Adrenal gland (tissue), 12 donors: ENCODE measurements around the gene RALGAPA1. TPM values are rescaled to one million over a fixed set of nuclear protein-coding genes. Genes with fewer than 3 reads are reported as not detected.
"Not testable (repeated sequence)": the region's sequence is repeated elsewhere in the genome, so short reads cannot be mapped to it uniquely, and the experiment has no call there.

Experiments
- DNase-seq, 7 donors: peaks; one replicate each; pipeline ENCODE4 v3.0.0-alpha.2; 2019 to 2020
- H3K27ac ChIP-seq, 5 donors: fragments of 200-600 bp; sonication (generic) in 4 of 5; 1 replicate in 3 of 5; 2 replicates in 2 of 5; pipeline versions ENCODE4 v1.5.1 to v1.8.0; 2016 to 2020; ENCODE audit warnings: mild to moderate bottlenecking in 1 of 5
- H3K27me3 ChIP-seq: fragments of 200-600 bp; 2 replicates; pipeline ENCODE4 v1.8.0; 2021
- H3K36me3 ChIP-seq, 2 donors: fragments of 200-600 bp; replicated peaks in 1 of 2; 1 replicate in 1 of 2; 2 replicates in 1 of 2; pipeline versions ENCODE4 v1.5.1 to v1.8.0; 2018 to 2022
- H3K4me1 ChIP-seq, 2 donors: fragments of 200-600 bp; replicated peaks in 1 of 2; 1 replicate in 1 of 2; 2 replicates in 1 of 2; pipeline versions ENCODE4 v1.5.1 to v1.8.0; 2018 to 2021
- H3K4me3 ChIP-seq, 4 donors: fragments of 200-600 bp; sonication (generic) in 3 of 4; one replicate each; pipeline ENCODE4 v1.5.1; 2016 to 2018
- H3K9me3 ChIP-seq, 3 donors: fragments of 200-600 bp; sonication (generic) in 1 of 3; replicated peaks in 1 of 3; 1 replicate in 2 of 3; 2 replicates in 1 of 3; pipeline versions ENCODE4 v1.5.1 to v1.8.0; 2016 to 2021
- CTCF ChIP-seq, 6 experiments: fragments of 450-650 bp in 4 of 6; fragments of 200-600 bp in 2 of 6; sonication (generic) in 1 of 6; IDR thresholded peaks; 1 replicate in 5 of 6; 2 replicates in 1 of 6; pipeline versions ENCODE4 v1.5.1 to v1.8.0; 2016 to 2021; ENCODE audit warnings: antibody characterized with exemption in 6 of 6, mild to moderate bottlenecking in 2 of 6, moderate library complexity in 1 of 6
- POLR2A ChIP-seq, 2 donors: fragments of 450-650 bp; IDR thresholded peaks; one replicate each; pipeline ENCODE4 v1.6.1; 2017; ENCODE audit warnings: antibody characterized with exemption in 2 of 2, mild to moderate bottlenecking in 2 of 2, moderate library complexity in 1 of 2
- WGBS, 4 donors: extraction: QIAGEN DNeasy Blood & Tissue Kit in 2 of 4; methylation state at CpG; one replicate each; pipeline versions ENCODE4 v1.1.5 to v1.1.7; 2013 to 2017; 5-methylcytosine and 5-hydroxymethylcytosine counted together
- intact Hi-C, 2 donors: fragments of 100-400 bp; cut with DNase I; formaldehyde crosslinking; loops; one replicate each; pipeline versions ENCODE4 v1.14.1 to v1.15.0; 2022 to 2023
- polyA plus RNA-seq, 3 donors: library from polyadenylated mRNA; stranded (reverse); fragments of 200-250 nt in 2 of 3; fragments of 350-450 nt in 1 of 3; fragmentation: Illumina TruSeq in 1 of 3; extraction: RNeasy Lipid Tissue Mini Kit (QIAGEN cat#74804) in 1 of 3; gene quantifications; one replicate each; pipeline ENCODE4 v1.2.3, GENCODE V29; 2013 to 2014
- total RNA-seq, 9 donors: library from RNA; depleted of rRNA in 4 of 9; stranded (reverse); fragments of >200 nt in 4 of 9; fragments of 120-200 nt in 1 of 9; fragmentation: NEBNext Ultra II Directional in 1 of 9; extraction: Animal tissue kit (Norgen Biotek cat#: 25700) in 1 of 9; gene quantifications; one replicate each; pipeline versions ENCODE4 v1.1.0 to v1.2.4, GENCODE V29; 2013 to 2023
- donor health status: healthy with polysubstance abuse.
- donor health status: Bipolar disorder and iron deficiency.
- donor health status: DM: yes; HTN: yes; CAD: no.
- donor health status: DM: no; HTN: no; CAD: no.
- donor health status: DM: no; HTN: no; CAD: no.
- donor health status: DM: yes; HTN: yes; CAD: no.

The RALGAPA1 gene
- total and polyA plus RNA-seq, 12 donors: 31.7 to 116 (median 64.8) TPM

DNA sequence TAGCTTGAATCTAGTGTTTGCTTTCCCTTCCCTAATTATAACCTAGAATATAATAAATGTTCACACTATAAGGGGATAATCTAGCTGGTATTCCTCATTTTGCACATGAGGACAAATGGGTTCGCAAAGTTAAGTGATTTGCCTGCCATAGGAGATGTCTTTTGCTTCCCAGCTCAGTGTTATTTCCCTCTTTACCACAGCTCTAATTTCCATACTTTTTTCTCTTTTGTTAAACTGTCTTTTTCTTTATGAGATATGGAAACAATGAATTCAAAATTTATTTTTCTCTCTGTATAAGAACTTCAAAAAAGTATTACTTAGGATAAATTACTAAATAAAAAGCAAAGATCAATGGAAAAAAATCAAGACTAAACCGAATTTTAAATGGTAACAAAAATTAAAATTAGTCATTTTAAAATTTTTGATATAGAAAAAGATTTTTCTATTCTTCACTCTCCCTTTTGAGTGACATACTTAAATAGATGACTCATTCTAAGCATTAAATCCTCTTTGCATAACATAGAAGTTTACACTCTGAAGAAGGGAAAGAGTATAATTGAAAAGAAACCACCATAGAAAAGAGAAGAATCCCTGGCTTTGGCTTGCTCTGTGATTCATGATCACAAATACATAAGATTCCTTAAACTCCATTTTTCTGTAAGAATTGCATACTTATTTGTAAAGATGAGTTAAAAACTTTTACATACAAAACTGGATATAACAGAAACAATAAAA, 177.9 kb downstream of the RALGAPA1 start:
- Histone ChIP-seq H3K4me3 (no peak overlapping the region), H3K27me3 (no peaks in the 10 kb centered on the region), H3K9me3 (peaks cover 0 to 4% (median 0%) of the 10 kb centered on the region in 3 donors), H3K27ac (no peak overlapping the region), H3K4me1 (no peaks in the 10 kb centered on the region), H3K36me3 (peaks cover 0 to 17% of the 10 kb centered on the region in 2 donors)
- intact Hi-C loops: no loop called here
- TF ChIP-seq POLR2A (IDR thresholded peaks at IDR 0.05) (no peak), CTCF (IDR thresholded peaks at IDR 0.05) (no peak)
- DNase-seq: no peak
- WGBS, 4 donors: 94 to 97% (median 96%) methylated on average over 2 of the region's 2 CpGs

DNA sequence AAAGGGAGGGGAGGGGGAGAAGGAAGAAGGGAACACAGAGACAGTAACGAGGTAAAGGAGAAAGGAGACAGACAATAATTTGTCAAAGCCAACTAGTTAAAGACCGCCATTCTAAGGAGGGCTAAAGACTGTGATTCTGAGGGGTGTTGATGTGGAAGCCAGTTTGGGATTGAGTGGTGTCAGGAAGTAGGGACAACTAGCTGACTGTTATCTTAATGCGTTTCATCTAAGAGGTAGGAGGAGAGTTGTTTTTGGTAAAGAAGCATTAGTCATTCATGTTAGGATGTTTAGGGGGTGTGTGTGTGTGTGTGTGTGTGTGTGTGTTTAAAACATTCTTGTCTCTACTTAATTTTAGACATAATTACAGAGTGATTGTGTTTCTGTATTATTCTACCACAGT, 180.1 kb downstream of the RALGAPA1 start:
- no peak overlapping the region for H3K4me3 ChIP-seq
- H3K36me3 ChIP-seq: peaks cover 0 to 13% of the 10 kb centered on the region in 2 donors
- intact Hi-C loops: no loop called here
- TF ChIP-seq POLR2A (IDR thresholded peaks at IDR 0.05): no peak
- TF ChIP-seq CTCF (IDR thresholded peaks at IDR 0.05): no peak
- no peaks in the 10 kb centered on the region for H3K27me3 ChIP-seq
- no peak for DNase-seq
- 88 to 90% (median 89%) methylated on average over 3 of the region's 3 CpGs for WGBS, 4 donors
- H3K9me3 ChIP-seq: peaks cover 0 to 4% (median 0%) of the 10 kb centered on the region in 3 donors
- no peaks in the 10 kb centered on the region for H3K4me1 ChIP-seq
- no peak overlapping the region for H3K27ac ChIP-seq

DNA sequence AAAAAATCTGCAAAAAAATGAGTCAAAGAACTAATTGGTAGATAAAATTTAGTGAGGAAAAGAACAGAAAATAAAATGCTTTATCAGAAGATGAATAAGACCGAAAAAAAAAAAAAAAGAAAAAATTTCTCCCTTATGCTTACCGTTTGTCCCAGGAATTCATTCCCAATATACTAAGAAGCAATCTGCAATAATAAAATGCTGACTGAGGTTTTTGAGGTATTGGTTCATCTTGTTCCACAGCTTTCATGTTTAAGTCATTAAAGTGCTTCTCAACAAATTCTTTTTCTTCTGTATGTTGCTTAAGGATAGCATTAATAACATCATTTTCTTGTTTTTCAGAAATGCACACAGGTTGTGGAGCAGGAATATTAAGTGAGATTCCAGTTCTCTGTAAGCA, 182.1 kb downstream of the RALGAPA1 start:
- H3K4me3 ChIP-seq, H3K27me3 ChIP-seq: not testable (repeated sequence)
- H3K36me3 ChIP-seq: peaks cover 0 to 10% of the 10 kb centered on the region in 2 donors

GRCh38 chr14:35621996-35622395, 187.1 kb downstream of the RALGAPA1 start:
- H3K36me3 ChIP-seq: peaks cover 0 to 10% of the 10 kb centered on the region in 2 donors
- H3K27me3 ChIP-seq, H3K9me3 ChIP-seq, H3K27ac ChIP-seq, intact Hi-C loops, H3K4me1 ChIP-seq, DNase-seq, H3K4me3 ChIP-seq: not testable (repeated sequence)
- 92 to 97% (median 95%) methylated on average over 4 of the region's 4 CpGs for WGBS, 4 donors

More for the DNA sequence above, 182.1 kb downstream of the RALGAPA1 start:
- H3K27ac ChIP-seq, intact Hi-C loops, DNase-seq, H3K4me1 ChIP-seq, H3K9me3 ChIP-seq: not testable (repeated sequence)
- 83 to 93% (median 88%) methylated on average over 2 of the region's 2 CpGs for WGBS, 4 donors

GRCh38 chr14:35619998-35620397, 189.1 kb downstream of the RALGAPA1 start:
- 93 to 97% (median 96%) methylated on average over 6 of the region's 6 CpGs for WGBS, 4 donors
- DNase-seq, intact Hi-C loops, H3K9me3 ChIP-seq, H3K27ac ChIP-seq, H3K27me3 ChIP-seq, H3K4me1 ChIP-seq, H3K4me3 ChIP-seq: not testable (repeated sequence)
- peaks cover 0 to 11% of the 10 kb centered on the region in 2 donors for H3K36me3 ChIP-seq

DNA sequence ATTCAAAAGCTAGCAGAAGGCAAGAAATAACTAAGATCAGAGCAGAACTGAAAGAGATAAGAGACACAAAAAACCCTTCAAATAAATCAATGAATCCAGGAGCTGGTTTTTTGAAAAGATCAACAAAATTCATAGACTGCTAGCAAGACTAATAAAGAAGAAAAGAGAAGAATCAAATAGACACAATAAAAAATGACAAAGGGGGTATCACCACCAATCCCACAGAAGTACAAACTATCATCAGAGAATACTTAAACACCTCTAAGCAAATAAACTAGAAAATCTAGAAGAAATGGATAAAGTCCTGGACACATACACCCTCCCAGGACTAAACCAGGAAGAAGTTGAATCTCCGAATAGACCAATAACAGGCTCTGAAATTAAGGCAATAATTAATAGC, 189.6 kb downstream of the RALGAPA1 start:
- H3K36me3 ChIP-seq, H3K4me1 ChIP-seq, H3K4me3 ChIP-seq, H3K27ac ChIP-seq, H3K27me3 ChIP-seq, DNase-seq, H3K9me3 ChIP-seq, intact Hi-C loops: not testable (repeated sequence)
- 94 to 100% (median 96%) methylated on average over 1 of the region's 1 CpG for WGBS, 4 donors
